HG02763 (cell line): ENCODE data around the gene C5orf15.
"Not testable (repeated sequence)": the region's sequence is repeated elsewhere in the genome, so short reads cannot be mapped to it uniquely, and the experiment has no call there.

Experiments used
- ATAC-seq: cut with Tn5 transposase; IDR thresholded peaks from one replicate; pipeline ENCODE4 v1.9.1; 2021; ENCODE audit warnings: mild to moderate bottlenecking, moderate library complexity; ENCODE audit not compliant: unreplicated experiment

Gene C5orf15

GRCh38 chr5:133994297-133994989 lies 26.0 kb upstream of the C5orf15 start:
- ATAC-seq, result no peak

GRCh38 chr5:133993185-133993936 lies 24.9 kb upstream of the C5orf15 start:
- no peak for ATAC-seq

GRCh38 chr5:133992429-133993155 lies 24.2 kb upstream of the C5orf15 start:
- ATAC-seq, result no peak

- no peak for ATAC-seq
These were observed 22.9 kb upstream of the C5orf15 start for GRCh38 chr5:133991171-133991910.

- no peak for ATAC-seq
These were observed 22.0 kb upstream of the C5orf15 start for GRCh38 chr5:133990396-133990795.

GRCh38 chr5:133985540-133986180 lies 17.2 kb upstream of the C5orf15 start:
- no peak for ATAC-seq

GRCh38 chr5:133983674-133984073 lies 15.2 kb upstream of the C5orf15 start:
- no peak for ATAC-seq

GRCh38 chr5:133981714-133982113 lies 13.3 kb upstream of the C5orf15 start:
- no peak for ATAC-seq

- ATAC-seq, result no peak
These were observed 12.2 kb upstream of the C5orf15 start for GRCh38 chr5:133980652-133981051.

- no peak for ATAC-seq
These were observed 10.5 kb upstream of the C5orf15 start for GRCh38 chr5:133978943-133979342.

GRCh38 chr5:133977858-133978257 lies 9.4 kb upstream of the C5orf15 start:
- no peak for ATAC-seq

- ATAC-seq, result no peak
These were observed 8.8 kb upstream of the C5orf15 start for GRCh38 chr5:133977161-133977787.

- not testable (repeated sequence) for ATAC-seq
These were observed 7.1 kb upstream of the C5orf15 start for GRCh38 chr5:133975546-133975945.

- no peak for ATAC-seq
These were observed 5.7 kb upstream of the C5orf15 start for GRCh38 chr5:133974142-133974541.

GRCh38 chr5:133970325-133970909 lies 2.0 kb upstream of the C5orf15 start:
- no peak for ATAC-seq

- no peak for ATAC-seq
These were observed 1.4 kb upstream of the C5orf15 start for GRCh38 chr5:133969654-133970324.

- peak; percentile 2 for ATAC-seq
These were observed 674 bp downstream of the C5orf15 start for GRCh38 chr5:133967698-133968203.

GRCh38 chr5:133967124-133967523 lies 1.3 kb downstream of the C5orf15 start:
- no peak for ATAC-seq

- ATAC-seq, result no peak
These were observed 2.3 kb downstream of the C5orf15 start for GRCh38 chr5:133966090-133966489.
